Measurements from ENCODE around the gene SSH2. TPM values are rescaled to one million over a fixed set of nuclear protein-coding genes. Genes with fewer than 3 reads are reported as not detected.

The SSH2 gene
- total RNA-seq, 1 donor from 2014 or later: 21.9 TPM

- DNase-seq (ENCODE audit: extremely low spot score, unreplicated experiment): no peak
- Mint-ChIP-seq H3K9me3 (ENCODE audit: unreplicated experiment) (no peaks in the 10 kb centered on the region), H3K4me1 (ENCODE audit: unreplicated experiment) (peaks cover 58% of the 10 kb centered on the region), H3K4me3 (ENCODE audit: unreplicated experiment) (no peak overlapping the region), H3K27me3 (ENCODE audit: unreplicated experiment) (no peaks in the 10 kb centered on the region), H3K27ac (ENCODE audit: unreplicated experiment) (no peak overlapping the region), H3K36me3 (ENCODE audit: unreplicated experiment) (no peaks in the 10 kb centered on the region)
- no peak for TF ChIP-seq CTCF (IDR thresholded peaks at IDR 0.05)
These were observed 333.9 kb downstream of the SSH2 start for GRCh38 chr17:29595943-29596774.

DNA sequence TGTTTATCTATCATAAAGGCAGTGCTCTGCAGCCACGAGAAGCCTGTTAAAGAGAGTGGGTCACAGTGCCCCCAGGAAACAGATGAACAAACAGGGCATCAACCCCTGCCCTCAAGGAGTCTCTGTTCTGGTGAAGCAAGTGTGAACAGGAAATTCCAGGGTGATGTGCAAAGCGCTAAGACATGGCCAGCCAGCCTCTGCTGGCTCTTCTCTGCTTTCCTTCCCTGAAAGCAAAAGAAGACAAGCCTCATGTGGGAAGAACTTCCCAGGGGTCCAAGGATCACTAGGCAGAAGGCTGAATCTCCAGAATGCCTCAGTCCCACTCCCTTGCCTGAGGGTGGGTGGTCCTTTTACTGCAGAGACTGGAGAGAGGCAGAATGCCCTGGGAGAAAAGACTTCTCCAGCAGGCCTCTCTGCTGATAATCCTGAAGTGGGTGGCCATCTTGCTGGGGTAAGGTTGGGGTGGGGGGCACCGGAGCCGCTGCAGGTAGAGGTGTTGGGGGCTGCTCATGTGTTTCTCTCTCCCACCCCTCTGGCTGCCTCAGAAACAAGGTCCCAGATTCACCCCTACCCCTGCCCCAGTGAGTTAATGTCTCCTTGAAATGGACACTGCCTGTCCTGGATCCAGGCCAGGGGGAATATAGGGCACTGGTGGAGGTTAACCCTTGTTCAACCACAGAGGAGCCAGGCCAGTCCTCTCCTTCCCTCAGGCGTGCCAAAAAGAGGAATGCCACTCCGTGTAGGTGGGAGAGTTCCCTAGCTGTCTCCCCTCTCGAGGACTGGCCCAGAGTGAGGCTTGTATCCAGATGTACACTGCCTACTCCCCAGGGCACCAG is 334.7 kb downstream of the SSH2 start:
- DNase-seq (ENCODE audit: extremely low spot score, unreplicated experiment): no peak
- Mint-ChIP-seq H3K36me3 (ENCODE audit: unreplicated experiment) (no peaks in the 10 kb centered on the region), H3K27ac (ENCODE audit: unreplicated experiment) (peak overlapping the region; percentile 18), H3K4me3 (ENCODE audit: unreplicated experiment) (peak overlapping the region; percentile 35), H3K4me1 (ENCODE audit: unreplicated experiment) (peaks cover 66% of the 10 kb centered on the region), H3K27me3 (ENCODE audit: unreplicated experiment) (no peaks in the 10 kb centered on the region), H3K9me3 (ENCODE audit: unreplicated experiment) (no peaks in the 10 kb centered on the region)
- TF ChIP-seq CTCF (IDR thresholded peaks at IDR 0.05): no peak

GRCh38 chr17:29594519-29595090 is 335.4 kb downstream of the SSH2 start:
- Mint-ChIP-seq H3K36me3 (ENCODE audit: unreplicated experiment) (no peaks in the 10 kb centered on the region), H3K27ac (ENCODE audit: unreplicated experiment) (peak overlapping the region; percentile 18), H3K4me1 (ENCODE audit: unreplicated experiment) (peaks cover 71% of the 10 kb centered on the region), H3K27me3 (ENCODE audit: unreplicated experiment) (no peaks in the 10 kb centered on the region), H3K9me3 (ENCODE audit: unreplicated experiment) (no peaks in the 10 kb centered on the region), H3K4me3 (ENCODE audit: unreplicated experiment) (peak overlapping the region; percentile 73)
- DNase-seq (ENCODE audit: extremely low spot score, unreplicated experiment): no peak
- no peak for TF ChIP-seq CTCF (IDR thresholded peaks at IDR 0.05)

DNA sequence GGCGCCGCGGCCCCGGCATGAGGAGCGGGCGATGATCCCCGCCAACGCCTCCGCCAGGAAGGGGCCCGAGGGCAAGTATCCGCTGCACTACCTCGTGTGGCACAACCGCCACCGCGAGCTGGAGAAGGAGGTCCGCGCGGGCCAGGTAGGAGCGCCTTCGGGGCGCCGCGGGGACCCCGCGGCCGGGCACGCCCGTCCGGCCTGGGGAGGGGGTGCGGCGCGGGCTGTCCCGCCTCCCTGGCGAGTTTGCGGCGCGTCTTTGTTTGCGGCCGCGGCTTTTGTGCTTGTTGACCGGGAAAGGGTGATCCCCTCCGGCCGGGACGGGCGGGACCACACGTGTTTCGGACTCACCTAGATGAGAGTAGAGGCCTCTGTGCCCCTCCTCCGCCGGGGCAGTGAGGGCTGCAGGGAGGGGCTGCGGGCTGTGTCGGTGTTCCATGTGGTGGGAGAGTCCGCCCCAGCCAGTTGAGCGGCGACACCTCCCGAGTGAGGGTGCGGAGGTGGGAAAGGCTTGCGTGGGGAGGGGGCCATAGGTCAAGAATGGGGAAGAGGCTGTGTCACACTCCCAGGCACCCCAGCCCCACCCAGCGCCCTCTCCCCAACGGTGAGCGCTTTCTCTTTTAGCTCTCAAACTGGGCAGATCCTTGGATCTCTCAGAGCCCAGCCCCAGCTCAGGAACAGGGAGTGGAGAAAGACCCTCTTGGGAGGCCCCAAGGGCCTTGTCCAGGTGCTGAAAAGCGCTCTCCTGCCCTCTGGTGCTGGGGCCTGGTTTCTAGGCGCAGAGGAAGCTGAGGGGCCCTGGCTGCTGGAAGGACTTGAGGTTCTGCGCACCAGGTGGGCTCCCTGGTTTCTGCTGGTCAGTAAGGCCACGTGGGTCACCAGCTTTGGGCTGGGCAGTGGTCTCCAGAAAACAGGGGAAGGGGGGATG is 336.2 kb downstream of the SSH2 start:
- H3K27ac Mint-ChIP-seq (ENCODE audit: unreplicated experiment): peak overlapping the region; percentile 18
- TF ChIP-seq CTCF (IDR thresholded peaks at IDR 0.05): peak; percentile 27
- peak overlapping the region; percentile 73 for H3K4me3 Mint-ChIP-seq (ENCODE audit: unreplicated experiment)

More for the DNA sequence above, 336.2 kb downstream of the SSH2 start:
- H3K4me1 Mint-ChIP-seq (ENCODE audit: unreplicated experiment): peaks cover 71% of the 10 kb centered on the region
- H3K9me3 Mint-ChIP-seq (ENCODE audit: unreplicated experiment): no peaks in the 10 kb centered on the region
- no peak for DNase-seq (ENCODE audit: extremely low spot score, unreplicated experiment)
- H3K36me3 Mint-ChIP-seq (ENCODE audit: unreplicated experiment): no peaks in the 10 kb centered on the region
- no peaks in the 10 kb centered on the region for H3K27me3 Mint-ChIP-seq (ENCODE audit: unreplicated experiment)

Measured in osteocyte (in vitro differentiated cells).